Fibroblast of skin of right quadriceps (primary cell): Measurements from ENCODE around the gene PDE6A.

Experiments
- DNase-seq: peaks from one replicate; pipeline ENCODE4 v3.0.0-alpha.2; 2013

PDE6A gene

GRCh38 chr5:149808264-149808982 is 136.2 kb downstream of the PDE6A start:
- no peak for DNase-seq
